IPS DF 4.7 (cell line): Measurements from ENCODE around the gene GNB2.

ENCODE experiments used
- DNase-seq: peaks from one replicate; pipeline ENCODE4 v3.0.0-alpha.2; 2013; ENCODE audit warnings: low spot score; ENCODE audit errors: extremely low read depth

GNB2 gene

DNA sequence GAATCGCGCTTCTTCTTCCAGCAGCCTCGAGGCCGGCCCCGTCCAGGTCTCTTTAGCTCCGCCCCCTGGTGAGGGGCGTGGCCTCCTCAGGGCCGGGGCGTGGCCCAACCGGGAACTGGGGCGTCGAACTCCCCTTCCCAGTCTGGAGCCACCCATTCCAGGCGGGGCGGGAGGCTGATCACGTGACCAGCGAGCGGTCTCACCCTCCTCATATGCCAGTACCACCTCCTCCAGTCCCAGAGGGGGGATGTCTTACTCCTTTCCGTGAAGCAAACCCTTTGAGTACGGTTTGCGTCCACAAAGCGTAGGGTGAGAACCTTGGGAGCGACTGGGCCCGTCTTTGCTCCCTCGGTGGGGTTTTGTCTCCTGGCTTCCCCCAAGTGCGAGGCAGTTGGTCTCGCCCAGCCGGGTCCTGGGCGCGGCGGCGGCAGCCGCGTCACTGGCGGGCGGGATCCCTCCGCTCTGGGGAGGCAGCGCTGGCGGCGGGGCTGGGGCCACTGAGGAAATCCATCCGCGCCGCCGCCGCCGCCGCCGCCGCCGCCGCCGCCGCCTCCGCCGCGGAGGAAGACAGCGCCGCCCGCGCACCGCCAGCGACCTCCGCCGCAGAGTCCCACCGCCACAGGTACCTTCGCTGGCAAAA is at the start of gene GNB2:
GNB2 (plus strand) TSS at position 439 of the 640 bp plus-strand sequence. CDS start 2,526 bp downstream, outside the sequence.
- DNase-seq: peak; percentile 78

DNA sequence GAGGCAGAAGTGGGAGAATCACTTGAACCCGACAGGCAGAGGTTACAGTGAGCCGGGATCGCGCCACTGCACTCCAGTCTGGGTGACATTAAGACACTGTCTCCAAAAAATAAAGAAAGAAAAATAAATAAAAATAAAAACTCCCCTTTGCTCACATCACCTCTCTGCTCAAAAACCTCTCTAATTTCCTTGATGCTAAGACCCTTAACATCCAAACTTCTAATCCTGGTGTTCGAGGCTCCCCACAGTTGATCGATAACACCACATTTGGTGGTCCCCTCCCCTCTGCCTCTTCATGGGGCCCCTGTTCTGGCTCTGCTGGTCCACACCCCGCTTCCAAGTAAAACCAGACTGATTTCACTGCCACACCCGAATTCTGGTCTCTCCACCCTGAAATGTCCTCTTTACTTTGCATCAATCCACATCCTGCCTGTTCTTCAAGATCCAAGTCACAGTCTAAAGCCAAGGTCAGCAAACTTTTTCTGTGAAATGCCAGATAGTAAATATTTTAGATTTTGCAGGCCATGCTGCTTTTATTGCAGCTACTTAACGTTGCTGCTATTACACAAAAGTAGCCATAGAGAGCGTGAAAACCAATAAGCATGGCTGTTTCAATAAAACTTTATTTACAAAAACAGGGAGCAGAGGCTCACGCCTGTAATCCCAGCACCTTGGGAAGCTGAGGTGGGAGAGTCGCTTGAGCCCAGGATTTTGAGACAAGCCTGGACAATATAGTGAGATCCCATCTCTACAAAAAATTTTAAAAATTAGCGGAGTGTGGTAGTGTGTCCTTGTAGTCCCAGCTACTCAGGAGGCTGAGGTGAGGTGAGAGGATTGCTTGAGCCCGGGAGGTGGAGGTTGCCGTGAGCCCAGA is 49.4 kb upstream of the GNB2 start:
- no peak for DNase-seq

DNA sequence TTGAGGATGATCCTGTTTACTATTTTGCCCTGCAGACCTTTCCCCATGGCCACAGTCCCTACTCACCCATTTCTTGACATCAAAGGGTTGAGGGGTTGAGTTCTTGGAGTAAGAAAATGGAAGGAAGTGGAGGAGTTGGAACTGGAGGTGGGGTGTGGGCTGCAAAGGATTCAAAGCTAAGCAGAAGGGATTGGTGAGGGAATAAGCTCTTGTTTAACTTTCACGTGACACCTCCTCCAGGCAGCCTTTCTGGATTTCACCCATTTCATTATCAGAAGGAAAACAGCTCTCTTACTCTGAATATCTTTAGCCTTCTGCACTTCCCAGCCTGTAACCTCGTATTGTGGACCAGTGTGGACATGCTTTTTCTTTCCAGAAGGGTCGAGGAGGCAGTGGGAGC is 47.5 kb upstream of the GNB2 start:
- DNase-seq: no peak

DNA sequence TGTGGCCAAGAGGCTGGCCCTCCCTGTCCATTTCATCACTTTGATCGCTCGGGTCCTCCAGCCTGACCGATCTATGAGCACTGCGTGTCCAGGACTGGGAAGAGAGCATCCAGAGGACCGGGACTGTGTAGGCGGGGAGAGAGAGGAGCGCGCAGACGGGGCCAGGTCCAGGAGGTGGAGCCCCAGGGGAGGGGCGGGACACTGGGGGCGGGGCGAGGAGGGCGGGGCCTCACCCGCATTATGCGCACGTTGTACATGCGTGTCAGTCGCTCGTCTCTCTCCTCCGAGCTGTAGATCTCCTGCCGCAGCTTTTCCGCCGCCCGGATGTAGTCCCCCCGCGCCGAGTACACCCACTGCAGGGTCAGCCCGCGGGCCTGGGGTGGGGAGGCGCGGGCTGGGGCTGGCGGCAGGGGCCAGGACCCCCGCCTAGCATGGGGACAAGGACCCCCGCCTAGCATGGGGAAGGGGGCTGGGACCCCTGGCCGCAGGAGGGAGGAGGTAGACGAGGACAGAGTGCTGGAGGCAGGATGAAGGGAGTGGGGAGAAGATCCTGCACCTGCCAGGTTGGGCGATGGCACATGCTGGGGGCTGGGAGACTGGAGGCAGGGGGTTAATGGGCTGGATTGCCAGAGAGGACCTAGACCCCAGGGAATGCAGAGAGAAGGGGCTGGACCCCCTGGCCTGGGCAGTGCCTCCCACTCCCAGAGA is 46.9 kb upstream of the GNB2 start:
- no peak for DNase-seq

DNA sequence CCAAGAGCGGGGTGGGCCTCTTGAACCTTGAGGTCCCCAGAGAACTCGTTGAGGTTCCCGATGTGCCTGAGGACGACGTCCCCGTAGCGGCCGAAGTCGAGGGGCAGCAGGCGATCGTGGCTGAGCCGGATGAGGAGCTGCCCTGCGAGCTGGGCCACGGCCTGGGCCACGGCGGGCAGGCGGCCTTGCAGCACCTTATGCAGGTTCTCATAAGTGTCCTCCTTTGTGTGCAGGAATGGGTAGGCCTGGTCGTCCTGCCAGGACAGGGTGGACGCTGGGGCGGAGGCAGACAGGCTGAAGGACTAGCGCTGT is 46.3 kb upstream of the GNB2 start:
- DNase-seq: no peak

DNA sequence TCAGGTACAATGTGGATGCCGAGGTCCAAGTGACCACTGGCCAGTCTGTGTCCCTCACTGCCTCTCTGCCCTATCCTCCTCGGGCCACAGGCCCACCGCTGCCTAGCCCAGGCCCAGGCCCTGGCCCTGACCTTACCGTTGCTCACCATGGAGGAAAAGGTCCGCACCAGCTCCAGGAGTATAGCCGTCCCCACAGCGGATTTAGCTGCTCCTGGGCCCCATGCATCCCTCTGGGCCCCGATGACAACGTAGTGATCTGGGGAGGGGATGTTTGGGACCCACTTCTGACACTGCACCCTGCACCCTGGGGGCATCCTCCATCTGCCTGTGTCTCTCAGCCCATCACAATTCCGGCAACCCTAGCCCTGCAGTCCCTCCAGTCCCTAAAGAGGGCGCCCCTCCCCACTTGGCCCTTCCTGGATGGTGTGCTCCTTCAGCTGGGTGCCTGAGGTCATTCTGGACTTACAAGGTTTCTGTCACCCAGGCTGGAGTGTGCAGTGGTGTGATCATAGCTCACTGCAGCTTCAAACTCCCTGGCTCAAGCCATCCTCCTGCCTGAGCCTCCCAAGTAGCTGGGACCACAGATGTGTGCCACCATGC is 44.3 kb upstream of the GNB2 start:
- no peak for DNase-seq

DNA sequence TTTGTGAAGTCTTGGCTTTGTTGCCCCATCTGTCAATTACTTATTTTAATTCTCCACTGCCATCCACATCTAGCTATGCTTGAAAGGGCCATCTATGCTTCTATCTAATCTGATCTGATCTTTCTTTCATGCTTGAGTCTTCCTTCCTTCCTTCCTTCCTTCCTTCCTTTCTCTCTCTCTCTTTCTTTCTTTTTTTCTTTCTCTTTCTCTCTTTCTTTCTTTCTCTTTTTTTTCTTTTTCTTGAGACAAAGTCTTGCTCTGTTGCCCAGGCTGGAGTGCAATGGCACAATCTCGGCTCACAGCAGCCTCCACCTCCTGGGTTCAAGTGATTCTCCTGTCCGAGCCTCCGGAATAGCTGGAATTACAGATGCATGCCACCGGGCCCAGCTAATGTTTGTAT is 43.5 kb upstream of the GNB2 start:
- DNase-seq: no peak

DNA sequence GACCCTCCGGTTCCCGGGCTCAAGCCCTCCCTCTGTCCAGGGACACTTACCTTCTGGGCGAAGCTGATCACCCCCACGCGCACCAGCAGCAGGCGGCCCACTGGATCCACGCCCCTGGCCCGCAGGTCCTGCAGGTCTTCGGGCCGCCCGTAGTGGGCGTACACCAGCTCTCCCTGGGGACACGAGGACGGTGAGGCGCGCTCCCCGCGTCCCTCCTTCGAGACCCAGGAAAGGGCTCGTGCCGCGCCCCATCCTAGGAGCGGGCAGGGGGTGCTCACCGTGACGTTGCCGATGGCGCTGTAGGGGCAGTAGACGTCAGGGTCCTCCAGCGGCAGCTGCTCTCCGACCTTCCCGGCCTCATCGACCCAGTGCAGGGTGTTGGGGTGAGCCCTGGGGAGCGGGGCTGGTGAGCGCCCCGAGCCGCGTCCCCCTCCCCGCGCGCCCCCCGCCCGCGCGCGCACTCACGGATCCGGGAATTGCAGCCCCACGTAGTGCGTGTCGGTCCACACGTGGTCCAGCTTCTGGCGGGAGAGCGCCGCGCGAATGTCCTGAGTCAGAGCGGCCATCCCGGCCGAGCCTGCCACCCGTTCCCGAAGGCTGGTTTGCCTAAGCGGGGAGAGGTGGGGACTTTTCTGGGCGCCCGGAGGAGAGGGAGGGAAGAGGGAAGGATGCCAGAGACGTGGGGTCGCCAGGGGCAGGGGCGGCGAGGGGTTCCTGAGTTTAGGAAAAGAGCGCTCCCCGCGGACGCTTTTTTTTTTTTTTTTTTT is 40.4 kb upstream of the GNB2 start:
- no peak for DNase-seq

DNA sequence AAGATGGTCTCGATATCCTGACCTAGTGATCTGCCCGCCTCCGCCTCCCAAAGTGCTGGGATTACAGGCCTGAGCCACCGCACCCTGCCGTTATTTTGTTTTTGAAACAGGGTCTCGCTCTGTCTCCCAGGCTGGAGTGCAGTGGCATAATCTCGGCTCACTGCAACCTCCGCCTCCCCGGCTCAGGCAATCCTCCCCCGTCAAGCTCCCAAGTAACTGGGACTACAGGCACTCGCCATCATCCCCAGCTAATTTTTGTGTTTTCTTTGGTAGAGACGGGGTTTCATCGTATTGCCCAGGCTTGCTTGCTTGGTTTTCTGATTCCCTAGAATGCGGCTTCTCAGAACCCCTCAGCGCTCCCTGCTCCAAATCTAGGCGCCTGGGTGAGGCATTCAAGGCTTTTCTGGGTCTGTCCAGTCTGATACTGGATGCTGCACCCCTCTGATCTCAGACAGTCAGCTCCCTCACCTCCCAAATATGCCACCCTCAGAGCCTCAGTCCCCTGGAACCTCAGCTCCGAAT is 33.5 kb upstream of the GNB2 start:
- no peak for DNase-seq

DNA sequence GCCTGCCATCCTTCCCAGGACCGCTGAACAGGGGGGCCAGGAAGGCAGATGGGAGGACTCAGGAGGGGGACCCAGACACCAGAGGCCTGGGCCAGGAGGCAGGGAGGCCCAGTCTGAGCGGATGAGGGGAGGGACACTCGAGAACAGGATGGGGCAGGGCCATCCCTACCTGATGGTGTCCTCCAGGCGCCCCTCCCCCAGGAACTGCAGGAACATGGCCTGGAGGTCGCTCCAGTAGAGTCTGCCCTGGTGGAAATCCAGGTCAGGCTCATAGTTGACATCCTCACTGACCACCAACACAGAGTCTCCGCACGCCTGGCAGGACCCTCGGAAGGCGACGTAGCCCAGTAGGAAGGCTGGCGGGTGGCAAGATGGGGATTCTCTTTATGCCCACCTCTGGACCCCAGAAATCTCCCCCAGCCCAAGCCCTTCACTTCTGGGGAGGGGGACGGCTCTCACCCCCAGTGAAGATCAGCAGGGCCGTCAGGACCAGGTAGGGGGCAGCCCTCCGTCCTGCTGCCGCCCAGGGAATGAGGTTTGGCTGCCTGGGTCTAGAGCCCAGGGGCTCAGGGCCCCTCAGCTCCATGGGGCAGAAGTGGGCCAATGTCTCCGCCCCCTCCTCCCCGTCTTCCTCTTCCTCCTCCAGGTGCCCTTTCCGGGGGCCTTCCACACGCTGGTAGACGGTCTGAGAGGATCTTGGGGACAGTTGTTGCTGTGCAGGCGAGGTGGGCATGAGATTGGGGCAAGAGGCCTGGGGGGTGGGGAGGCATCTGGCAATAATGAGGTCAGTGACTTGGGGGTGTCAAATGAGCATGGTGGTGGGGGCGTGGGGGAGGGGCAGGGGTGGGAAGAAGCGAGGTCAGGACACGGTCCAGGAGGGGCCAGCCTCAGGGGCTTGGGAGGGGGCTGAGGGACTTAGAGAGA is 32.8 kb upstream of the GNB2 start:
- no peak for DNase-seq

DNA sequence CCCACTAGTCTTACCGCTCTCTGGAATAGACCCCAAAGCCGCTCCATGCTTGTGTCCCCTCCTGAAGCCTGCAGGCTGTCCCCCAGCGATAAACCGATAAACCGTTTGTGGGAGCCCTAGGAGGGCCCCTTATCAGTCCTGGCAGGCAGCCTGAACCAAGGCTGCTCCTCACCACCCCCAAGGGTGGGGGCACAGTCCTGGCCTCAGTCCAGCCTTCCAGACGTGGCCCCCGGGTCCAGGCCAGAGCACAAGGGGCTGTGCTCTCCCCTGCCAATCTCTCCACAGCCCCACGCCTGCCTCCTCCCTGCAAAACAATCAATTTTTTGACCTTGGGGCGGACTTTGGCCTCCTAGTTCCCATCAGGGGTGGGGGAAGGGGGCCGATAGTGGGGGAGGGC is 32.1 kb upstream of the GNB2 start, which contains the start of gene TFR2:
TFR2 (minus strand) TSS at position 90 of the 397 bp plus-strand sequence; CDS start at position 47, 43 bp downstream.
- no peak for DNase-seq

DNA sequence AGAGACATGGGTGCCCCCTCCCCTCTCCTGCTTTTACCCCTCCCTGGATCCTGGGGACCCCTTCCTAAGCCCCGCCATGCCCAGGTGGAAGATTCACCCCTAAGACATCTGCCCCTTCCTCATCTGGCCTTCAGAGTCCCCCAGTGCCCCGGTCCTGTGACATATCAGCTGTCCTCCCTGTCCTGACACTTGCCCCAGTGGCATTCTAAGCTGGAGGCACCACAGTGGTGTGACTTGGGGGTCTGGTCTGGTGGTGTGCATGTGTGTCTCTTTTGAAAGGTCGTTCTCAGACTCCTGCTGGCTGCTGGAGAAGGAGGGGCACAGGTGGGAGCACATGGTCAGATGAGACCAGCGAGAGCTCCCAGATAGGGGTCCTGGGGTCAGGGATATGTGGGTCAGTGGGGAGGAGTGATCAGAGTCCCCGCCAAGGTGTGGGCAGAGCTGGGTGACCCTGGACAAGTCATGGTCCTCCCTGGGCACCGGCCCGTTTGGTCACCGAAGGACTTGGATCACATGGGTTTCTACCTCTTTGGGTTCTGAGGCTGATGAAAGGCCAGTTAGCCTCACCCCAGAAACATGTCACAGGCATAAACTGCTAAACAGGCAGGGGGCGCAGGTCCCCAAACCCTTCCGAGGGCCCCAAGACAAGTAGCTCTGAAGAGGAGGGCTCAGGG is 31.5 kb upstream of the GNB2 start:
- no peak for DNase-seq

DNA sequence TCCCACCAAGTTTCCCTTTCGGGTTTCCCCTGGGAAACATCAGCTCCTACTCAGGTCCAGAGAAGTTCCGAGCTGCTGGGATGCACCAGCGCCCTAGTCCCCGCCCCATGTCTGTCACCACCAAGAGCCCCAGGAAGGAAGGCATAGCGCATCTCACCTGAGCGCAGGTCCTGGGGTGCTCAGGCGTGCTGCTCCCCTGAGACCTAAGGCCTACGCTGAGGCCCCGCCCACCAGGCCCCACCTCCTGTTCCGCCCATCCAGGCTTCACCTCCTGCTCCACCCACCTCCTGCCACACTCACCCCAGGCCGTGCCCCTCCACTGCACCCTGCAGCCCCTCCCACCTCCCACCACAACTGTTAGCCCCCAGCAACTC is 31.0 kb upstream of the GNB2 start:
- DNase-seq: no peak

DNA sequence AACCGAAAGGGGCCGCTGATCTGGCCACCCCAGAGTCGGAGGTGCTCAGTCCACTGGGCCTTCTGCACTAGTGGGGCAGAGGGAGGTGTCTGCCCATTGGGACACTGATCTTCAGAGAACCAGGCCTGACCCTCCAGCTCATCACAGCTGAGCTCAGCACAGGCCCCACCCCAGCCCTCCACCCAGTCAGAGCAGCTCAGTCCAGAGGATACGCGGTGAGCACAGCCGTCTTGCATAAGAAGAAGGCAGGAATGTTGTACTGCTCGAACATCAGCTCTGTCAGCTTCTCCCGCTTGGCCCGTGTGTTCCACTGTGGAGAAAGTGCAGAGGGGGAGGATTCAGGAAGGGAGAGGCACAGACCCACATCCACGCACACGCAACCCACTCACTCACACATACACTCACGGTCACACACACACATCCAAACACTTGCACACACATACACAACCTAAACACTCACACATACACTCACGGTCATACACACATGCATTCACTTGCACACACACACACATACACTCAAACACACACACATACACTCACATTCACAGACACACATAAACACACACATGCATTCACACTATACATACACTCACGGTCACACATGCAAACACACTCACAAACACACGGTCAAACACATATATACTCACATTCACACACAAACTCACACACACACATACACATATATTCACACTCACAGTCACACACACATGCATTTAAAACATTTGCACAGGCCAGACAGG is 23.5 kb upstream of the GNB2 start:
- no peak for DNase-seq

DNA sequence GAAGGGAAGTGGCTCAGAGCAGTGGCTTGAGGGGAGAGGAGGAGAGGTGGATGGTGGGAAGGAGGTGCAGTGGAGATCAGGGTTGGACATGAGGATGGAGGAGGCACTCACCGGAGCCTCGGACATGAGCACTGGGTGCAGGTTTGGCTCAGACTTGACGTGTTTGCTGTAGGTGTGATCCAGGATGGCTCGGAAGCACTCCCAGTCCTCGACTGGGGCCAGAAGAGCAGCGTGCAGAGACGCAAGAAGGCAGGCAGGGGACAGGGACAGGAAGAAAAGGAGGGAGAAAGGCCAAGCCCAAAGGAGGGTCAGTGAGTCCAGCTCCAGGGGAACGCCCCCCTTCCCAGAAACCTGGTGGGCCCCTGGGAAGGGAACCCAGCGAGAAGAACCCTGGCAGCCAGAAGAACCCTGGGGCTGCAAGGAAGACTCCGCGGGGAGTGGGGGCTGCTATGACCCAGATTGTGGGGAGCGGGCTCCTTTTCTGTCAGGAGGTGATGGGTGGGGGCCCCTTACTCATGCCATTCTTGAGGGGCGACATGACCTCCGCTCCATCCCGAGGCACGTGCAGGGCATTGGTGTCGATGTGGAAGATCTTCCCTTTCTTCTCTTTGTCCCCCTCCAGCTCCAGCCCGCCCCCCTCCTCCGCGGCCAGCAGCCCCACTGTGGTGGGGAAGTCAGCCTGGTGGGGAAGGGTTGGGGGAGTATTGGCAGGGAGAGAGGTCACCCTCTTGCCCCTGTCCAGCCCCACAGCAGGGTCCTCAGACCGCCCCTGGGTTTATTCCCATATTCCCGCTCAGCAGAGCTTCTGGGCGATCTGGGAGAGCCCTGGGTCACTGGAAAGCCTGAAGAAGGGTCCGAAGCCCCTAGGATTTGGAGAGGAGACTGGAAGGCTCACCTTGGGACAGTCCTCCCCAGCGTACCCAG is 18.4 kb upstream of the GNB2 start:
- no peak for DNase-seq

DNA sequence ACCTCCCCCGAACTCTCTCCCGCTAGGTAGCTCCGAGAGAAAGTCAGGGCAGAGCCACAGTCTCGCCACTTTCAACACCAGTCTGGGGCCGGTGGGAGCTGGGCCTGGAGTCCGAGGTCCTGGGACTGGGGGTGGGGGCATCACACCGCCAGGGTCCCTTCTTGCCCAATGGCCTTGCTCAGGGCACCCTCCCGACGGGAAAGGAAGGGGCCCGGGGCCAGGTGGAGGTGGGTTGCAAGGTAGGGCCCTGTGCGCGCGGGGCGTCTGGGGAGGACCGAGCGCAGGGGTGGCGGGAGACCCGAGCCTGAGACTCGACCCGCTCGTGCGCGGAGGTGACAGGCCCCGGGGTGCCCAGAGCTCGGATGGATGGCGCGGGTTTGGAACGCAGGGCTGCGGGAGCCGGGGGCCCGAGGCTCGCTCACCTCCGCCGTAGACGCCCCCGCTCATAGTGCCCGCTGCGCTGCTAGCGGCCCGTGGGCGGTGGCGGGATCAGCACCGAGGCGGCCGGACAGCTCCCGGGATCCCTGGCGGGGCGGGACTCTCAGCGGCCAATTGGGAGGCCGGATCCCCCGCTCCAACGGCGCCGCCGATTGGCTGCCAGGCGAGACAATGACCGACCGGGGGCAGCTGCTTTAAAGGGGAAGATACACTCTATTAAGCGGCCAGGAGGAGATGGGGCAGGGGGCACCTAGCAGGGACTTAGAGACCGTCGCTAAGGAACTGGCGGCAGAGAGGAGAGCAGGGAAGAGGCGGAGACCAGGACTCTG is 17.4 kb upstream of the GNB2 start, which contains the start of gene ACTL6B:
ACTL6B (minus strand) TSS at position 541 of the 767 bp plus-strand sequence; CDS start at position 447, 94 bp downstream.
- no peak for DNase-seq
